Fibroblast of lung (primary cell): ENCODE results near the gene SYT9.

Experiments
- CTCF ChIP-seq, 2 donors: IDR thresholded peaks in 1 of 2; conservative IDR thresholded peaks in 1 of 2; 1 replicate in 1 of 2; 2 replicates in 1 of 2; pipeline ENCODE4 v1.5.1; 2011 to 2012; ENCODE audit warnings: low read length in 2 of 2, control low read depth in 1 of 2, inconsistent platforms in 1 of 2, low read depth in 1 of 2, mild to moderate bottlenecking in 1 of 2
- EZH2 ChIP-seq: IDR thresholded peaks from 2 replicates; pipeline ENCODE4 v1.5.1; 2012; ENCODE audit warnings: low read length, control low read depth, mild to moderate bottlenecking; ENCODE audit errors: missing control alignments

GRCh38 chr11:7442588-7443215, 191.0 kb downstream of the SYT9 start:
- TF ChIP-seq CTCF (conservative IDR thresholded peaks at IDR 0.05 in 1 of 2, IDR thresholded peaks at IDR 0.05 in 1 of 2; ENCODE audit: low read depth in 1 of 2, low read length in 2 of 2) (peak; percentile 89 to 94), EZH2 (no peak)
